ENCODE measurements around the gene TRIM45. TPM values are rescaled to one million over a fixed set of nuclear protein-coding genes. Genes with fewer than 3 reads are reported as not detected.

Gene TRIM45
- total and polyA plus RNA-seq, 2 experiments from 2014 or later = 4.1 to 4.3 TPM

GRCh38 chr1:117070124-117070523 is 51.4 kb downstream of the TRIM45 start:
- no peak for TF ChIP-seq CTCF (IDR thresholded peaks at IDR 0.05; ENCODE audit: poor library complexity)
- Histone ChIP-seq H3K36me3 (replicated peaks; ENCODE audit: insufficient read depth, low read depth) (no peaks in the 10 kb centered on the region), H3K4me2 (no peak overlapping the region), H3K4me1 (ENCODE audit: insufficient read depth) (no peaks in the 10 kb centered on the region), H3K4me3 (no peak overlapping the region), H3K9me3 (ENCODE audit: low read depth) (no peaks in the 10 kb centered on the region), H4K20me1 (ENCODE audit: insufficient read depth, poor library complexity, severe bottlenecking) (no peaks in the 10 kb centered on the region), H3K27ac (no peak overlapping the region), H3K9me2 (replicated peaks; ENCODE audit: insufficient read depth) (no peaks in the 10 kb centered on the region), H2AFZ (no peak overlapping the region), H3K79me2 (no peaks in the 10 kb centered on the region), H3K27me3 (no peaks in the 10 kb centered on the region)
- WGBS (ENCODE audit: low lambda C conversion rate, missing lambda C conversion rate) = 98% methylated on average over 2 of the region's 2 CpGs
- DNase-seq (ENCODE audit: low spot score) = no peak

- Histone ChIP-seq H3K79me2 (no peaks in the 10 kb centered on the region), H3K4me1 (ENCODE audit: insufficient read depth) (no peaks in the 10 kb centered on the region), H3K9me2 (replicated peaks; ENCODE audit: insufficient read depth) (no peaks in the 10 kb centered on the region), H3K36me3 (replicated peaks; ENCODE audit: insufficient read depth, low read depth) (no peaks in the 10 kb centered on the region), H2AFZ (no peak overlapping the region), H3K27me3 (no peaks in the 10 kb centered on the region), H3K4me2 (no peak overlapping the region), H3K9me3 (ENCODE audit: low read depth) (no peaks in the 10 kb centered on the region), H3K4me3 (no peak overlapping the region), H3K27ac (no peak overlapping the region), H4K20me1 (ENCODE audit: insufficient read depth, poor library complexity, severe bottlenecking) (no peaks in the 10 kb centered on the region)
- 93% methylated on average over 4 of the region's 4 CpGs for WGBS (ENCODE audit: low lambda C conversion rate, missing lambda C conversion rate)
- TF ChIP-seq CTCF (IDR thresholded peaks at IDR 0.05; ENCODE audit: poor library complexity) = no peak
- DNase-seq (ENCODE audit: low spot score) = no peak
These were observed 52.2 kb downstream of the TRIM45 start for GRCh38 chr1:117069220-117069844.

- no peak overlapping the region for H3K4me3 ChIP-seq
These were observed 53.0 kb downstream of the TRIM45 start for GRCh38 chr1:117068580-117068979.

More at GRCh38 chr1:117068580-117068979, 53.0 kb downstream of the TRIM45 start:
- DNase-seq (ENCODE audit: low spot score) = no peak
- Histone ChIP-seq H3K4me1 (ENCODE audit: insufficient read depth) (no peaks in the 10 kb centered on the region), H2AFZ (no peak overlapping the region), H3K9me3 (ENCODE audit: low read depth) (no peaks in the 10 kb centered on the region), H3K4me2 (no peak overlapping the region), H3K27ac (no peak overlapping the region), H3K9me2 (replicated peaks; ENCODE audit: insufficient read depth) (no peaks in the 10 kb centered on the region), H3K27me3 (no peaks in the 10 kb centered on the region), H3K79me2 (no peaks in the 10 kb centered on the region), H4K20me1 (ENCODE audit: insufficient read depth, poor library complexity, severe bottlenecking) (no peaks in the 10 kb centered on the region), H3K36me3 (replicated peaks; ENCODE audit: insufficient read depth, low read depth) (no peaks in the 10 kb centered on the region)
- WGBS (ENCODE audit: low lambda C conversion rate, missing lambda C conversion rate) = 91% methylated on average over 5 of the region's 5 CpGs
- no peak for TF ChIP-seq EZH2phosphoT487 (IDR thresholded peaks at IDR 0.05; ENCODE audit: low read depth, severe bottlenecking, unreplicated experiment)
- no peak for TF ChIP-seq EZH2 (IDR thresholded peaks at IDR 0.05; ENCODE audit: borderline replicate concordance)
- TF ChIP-seq CTCF (IDR thresholded peaks at IDR 0.05; ENCODE audit: poor library complexity) = no peak
